Measurements from ENCODE around the gene SLC35A4.

GRCh38 chr5:140548791-140549190 lies 15.8 kb upstream of the SLC35A4 start:
- TF ChIP-seq CTCF (IDR thresholded peaks at IDR 0.05) (no peak), POLR2A (IDR thresholded peaks at IDR 0.05) (no peak)
